Left cardiac atrium (tissue), 4 donors: ENCODE results near the gene ZPR1. TPM values are rescaled to one million over a fixed set of nuclear protein-coding genes. Genes with fewer than 3 reads are reported as not detected.

Source experiments
- ATAC-seq, 2 donors: fragments of 200-7000 bp; cut with Tn5 transposase; one replicate each; pipeline ENCODE4 v1.9.1; 2020; ENCODE audit warnings: mild to moderate bottlenecking in 2 of 2, moderate library complexity in 2 of 2
- DNase-seq: peaks from one replicate; pipeline ENCODE4 v3.0.0-alpha.2; 2020
- intact Hi-C, 2 donors: fragments of 100-400 bp; cut with DNase I; formaldehyde crosslinking; loops; one replicate each; pipeline versions ENCODE4 v1.14.1 to v1.15.1; 2022 to 2023
- total RNA-seq, 2 donors: library from RNA; stranded (reverse); fragmentation: NEBNext Ultra II Directional; extraction: Animal tissue kit (Norgen Biotek cat#: 25700); gene quantifications; one replicate each; pipeline ENCODE4 v1.2.1, GENCODE V29; 2021
- donor health status: DM: no; HTN: yes; CAD: no.
- donor health status: DM: no; HTN: yes; CAD: no; lungs with severe emphysema.
- donor health status: DM: yes; HTN: yes; CAD: no.
- donor health status: Dilated cardiomyopathy.

ZPR1 gene
- total RNA-seq, 2 donors from 2014 or later = 23.0 to 33.9 TPM

DNA sequence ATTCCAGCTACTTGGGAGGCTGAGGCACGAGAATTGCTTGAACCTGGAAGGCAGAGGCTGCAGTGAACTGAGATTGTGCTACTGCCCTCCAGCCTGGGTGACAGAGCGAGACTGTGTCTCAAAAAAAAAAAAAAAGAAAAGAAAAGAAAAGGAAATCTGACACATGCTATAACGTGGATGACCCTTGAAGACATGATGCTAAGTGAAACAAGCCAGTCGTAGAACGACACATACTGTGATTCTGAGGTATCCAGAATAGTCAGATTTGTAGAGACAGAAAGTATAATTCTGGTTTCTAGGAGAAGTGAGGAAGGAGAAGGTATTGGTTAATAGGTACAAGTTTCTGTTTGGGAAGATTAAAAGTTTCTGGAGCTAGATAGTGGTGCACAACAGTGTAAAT lies 10.5 kb upstream of the ZPR1 start:
- DNase-seq (no peak), ATAC-seq (no peak)
- intact Hi-C loops = no loop called here

DNA sequence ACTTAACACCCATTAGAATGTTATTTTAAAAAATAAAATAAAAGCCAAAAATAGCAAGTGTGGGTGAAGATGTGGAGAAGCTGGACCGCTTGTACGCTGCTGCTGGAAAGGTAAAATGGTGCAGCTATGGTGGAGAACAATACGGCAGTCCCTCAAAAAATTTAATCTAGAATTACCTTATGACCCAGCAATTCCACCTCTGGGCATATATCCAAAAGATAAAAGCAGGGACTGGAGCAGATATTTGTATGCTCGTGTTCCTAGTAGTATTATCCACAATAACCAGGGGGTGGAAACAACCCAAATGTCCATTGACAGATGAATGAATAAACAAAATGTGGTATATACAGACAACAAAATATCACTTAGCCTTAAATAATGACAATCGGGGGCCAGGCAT lies 10.0 kb upstream of the ZPR1 start:
- ATAC-seq (no peak), DNase-seq (no peak)
- intact Hi-C loops = no loop called here

DNA sequence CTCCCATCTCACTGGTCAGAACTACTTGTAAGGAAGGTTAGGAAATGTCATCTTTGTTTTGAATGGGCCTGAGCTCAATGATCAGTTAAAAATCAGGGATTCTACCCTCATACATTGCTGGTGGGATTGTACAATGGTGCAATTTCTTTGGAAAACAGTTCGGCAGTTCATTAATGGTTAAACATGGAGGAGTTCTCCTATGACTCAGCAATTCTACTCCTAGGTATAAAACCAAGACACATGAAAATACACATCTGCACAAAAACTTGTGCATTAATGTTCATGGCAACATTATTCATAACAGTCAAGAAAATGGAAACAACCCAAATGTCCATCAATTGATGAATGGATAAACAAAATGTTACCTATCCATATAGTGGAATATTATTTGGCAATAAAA lies 8.7 kb upstream of the ZPR1 start:
- intact Hi-C loops = no loop called here
- DNase-seq (no peak), ATAC-seq (no peak)

DNA sequence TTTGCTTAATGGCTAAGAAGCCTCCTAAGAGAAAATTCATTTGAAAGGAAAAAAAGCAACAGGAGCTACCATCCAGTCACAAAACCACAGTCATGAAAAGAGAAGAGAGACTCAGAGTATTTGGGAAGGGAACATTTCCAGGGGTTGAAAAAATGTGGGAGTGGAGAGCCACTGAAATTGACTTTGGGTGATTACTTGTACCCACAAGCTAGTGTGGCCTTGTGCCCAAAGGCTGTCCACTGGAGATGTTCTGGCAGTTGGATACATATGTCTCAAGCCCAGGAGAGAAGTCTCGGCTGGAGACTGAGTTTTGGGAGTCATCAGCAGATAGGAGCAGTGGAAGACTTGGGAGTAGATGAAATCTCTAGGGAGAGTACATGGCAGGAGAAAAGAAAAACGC lies 7.0 kb upstream of the ZPR1 start:
- ATAC-seq = no peak
- no peak for DNase-seq
- intact Hi-C loops = loop anchor here (5.0 kb wide), 3 partner anchors 37 to 432 kb away; no protein-coding TSS in a partner anchor

DNA sequence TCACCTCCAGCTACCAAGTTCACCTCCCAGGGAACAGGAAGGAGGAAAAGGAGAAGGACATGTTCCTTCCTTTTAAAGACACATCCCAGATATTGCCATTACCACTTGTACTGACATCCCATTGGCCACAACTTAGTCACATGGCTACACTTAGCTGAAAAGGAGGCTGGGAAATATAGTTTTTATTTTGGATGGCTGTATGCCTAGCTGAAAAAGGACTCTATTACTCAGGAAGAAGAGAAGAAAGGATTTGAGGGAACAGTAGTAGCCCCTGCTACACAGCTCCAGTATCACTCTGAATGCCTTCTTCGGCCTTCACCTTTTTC lies 5.9 kb upstream of the ZPR1 start:
- no peak for DNase-seq
- ATAC-seq = no peak
- intact Hi-C loops = loop anchor here (5.0 kb wide), 3 partner anchors 39 to 434 kb away; no protein-coding TSS in a partner anchor

DNA sequence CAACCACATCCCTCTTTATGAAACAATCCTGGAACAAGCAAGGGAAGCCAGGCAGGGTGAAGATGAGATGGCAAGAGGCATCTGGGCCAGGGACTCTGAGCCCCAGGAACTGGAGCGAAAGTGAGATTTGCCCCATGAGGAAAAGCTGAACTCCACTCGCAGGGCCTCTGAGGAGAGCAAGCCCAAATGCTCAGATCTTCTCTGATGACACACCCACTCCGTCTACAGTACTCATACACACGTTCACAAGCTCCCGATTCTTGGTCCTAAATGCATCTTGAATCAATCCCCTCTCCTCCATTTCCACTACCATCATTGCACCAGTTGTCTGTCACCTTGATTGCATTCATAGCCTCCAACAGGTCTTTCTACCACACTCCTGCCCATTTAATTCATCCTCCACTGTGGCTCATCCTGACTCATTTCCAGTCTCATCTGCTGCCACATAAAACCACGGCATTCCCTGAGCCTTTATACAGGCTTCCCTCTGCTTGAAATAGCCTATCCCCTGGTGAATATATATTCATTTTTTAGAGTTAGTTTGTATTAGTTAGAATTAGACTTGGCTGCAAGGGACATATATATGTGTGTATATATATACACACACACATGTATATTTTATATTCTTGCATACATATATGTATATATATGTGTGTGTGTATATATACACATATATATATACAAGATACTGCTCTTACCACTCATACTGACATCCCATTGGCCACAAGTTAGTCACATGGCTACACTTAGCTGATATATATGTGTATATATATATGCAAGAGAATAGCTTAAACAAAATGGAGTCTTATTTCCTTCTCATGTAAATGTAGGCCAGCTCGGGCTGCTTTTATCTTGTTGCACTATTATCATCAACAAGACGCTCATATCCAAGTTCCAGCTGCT lies 5.3 kb upstream of the ZPR1 start:
- DNase-seq (no peak), ATAC-seq (no peak)
- intact Hi-C loops = loop anchor here (5.0 kb wide), 3 partner anchors 39 to 434 kb away; no protein-coding TSS in a partner anchor

DNA sequence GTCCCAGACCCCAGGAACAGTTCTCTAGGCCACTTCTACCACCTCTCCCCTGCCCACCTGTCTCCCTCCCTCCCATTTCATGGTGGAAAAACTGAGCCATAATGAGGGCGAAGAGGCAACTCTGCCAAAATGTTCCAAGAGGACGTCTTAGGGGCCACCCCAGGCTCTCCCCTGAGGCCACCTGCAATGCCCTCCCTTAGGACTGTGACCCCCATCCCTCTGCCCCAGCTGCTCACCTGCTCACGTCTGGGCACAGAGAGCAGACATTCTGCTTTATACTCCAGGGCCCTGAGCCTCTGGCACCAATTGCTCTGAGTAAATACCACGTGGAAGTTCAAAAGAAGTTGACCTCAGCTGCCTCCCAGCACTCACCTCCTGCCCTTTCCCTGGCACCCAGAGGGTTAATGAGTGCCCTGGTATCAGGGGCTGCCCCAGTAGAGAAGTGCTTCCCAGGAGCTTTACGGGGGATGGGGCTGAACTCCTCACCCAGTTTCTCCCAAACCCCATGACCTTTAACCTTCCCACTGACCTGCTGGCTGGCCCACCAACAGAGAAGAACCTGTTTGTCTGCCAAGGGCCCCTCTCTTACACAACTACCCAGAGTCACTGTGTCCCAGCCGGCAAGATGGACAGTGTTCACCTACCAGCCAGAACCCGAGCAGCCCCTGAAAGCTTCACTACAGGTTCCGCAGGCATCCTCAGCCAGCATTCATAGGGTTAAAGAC lies 4.5 kb upstream of the ZPR1 start:
- DNase-seq (no peak), ATAC-seq (no peak)
- intact Hi-C loops = loop anchor here (5.0 kb wide), 3 partner anchors 40 to 435 kb away; no protein-coding TSS in a partner anchor

DNA sequence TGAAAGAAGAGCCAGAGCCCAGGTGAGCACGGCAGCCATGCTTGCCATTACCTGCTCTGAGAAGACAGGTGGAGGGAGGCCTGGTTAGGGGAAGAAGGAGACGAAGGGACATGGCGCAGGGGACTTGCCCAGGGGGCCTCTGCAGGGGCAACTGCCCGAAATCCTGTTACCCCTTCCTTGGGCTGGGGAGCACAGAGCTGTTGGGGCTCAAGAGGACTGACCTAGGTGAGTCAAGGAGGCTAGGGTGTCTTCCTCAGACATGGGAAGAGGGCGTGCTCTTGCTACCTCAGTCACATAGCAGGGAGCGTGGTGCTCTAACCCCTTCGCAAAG lies 4.0 kb upstream of the ZPR1 start, which contains the start of gene APOA5:
Gene APOA5 (minus strand): TSS at position 67 of the 331 bp plus-strand sequence. CDS start 19 bp downstream, at position 48.
- intact Hi-C loops = loop anchor here (1.0 to 5.0 kb wide), 4 partner anchors 41 to 436 kb away; no protein-coding TSS in a partner anchor
- DNase-seq (no peak), ATAC-seq (no peak)

DNA sequence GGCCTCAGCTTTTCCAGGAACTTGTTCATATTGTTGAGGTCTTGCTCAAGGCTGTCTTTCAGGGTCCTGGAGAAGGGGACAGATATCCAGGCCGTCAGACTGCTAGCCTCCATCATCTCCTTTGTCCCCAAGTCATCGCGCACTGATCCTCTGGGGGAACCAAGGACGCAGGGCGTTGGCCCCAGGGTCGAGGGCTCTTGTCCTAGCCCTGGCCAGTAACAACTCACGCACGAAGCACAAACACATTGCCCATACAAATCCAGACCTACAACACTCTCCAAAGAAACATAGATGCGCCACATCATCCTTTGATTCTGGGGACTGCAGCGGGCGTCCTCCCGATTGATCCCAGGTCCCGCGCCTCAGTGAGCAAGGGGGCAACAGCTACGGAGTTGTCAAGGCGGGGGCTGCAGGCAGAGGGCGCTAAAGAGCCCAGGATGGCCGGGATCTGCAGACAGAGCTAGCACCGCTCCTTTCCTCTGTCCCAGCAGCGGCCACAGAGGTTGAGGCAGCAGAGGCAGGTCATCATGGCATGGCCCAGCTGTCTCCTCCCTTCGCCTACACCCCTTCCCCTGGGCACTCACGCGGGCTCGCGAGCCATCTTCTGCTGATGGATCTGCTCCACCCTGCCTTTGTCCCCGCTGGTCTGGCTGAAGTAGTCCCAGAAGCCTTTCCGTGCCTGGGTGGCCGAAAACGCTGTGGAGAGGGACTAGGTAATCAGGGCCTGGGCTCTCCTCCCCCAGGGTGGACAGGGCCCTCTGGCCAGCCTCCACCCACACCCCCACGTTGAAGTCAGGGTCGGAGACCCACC lies 3.4 kb upstream of the ZPR1 start:
- ATAC-seq (peak; percentile 70 to 73), DNase-seq (peak; percentile 82)
- intact Hi-C loops = loop anchor here (1.0 to 5.0 kb wide), 4 partner anchors 41 to 436 kb away; no protein-coding TSS in a partner anchor

DNA sequence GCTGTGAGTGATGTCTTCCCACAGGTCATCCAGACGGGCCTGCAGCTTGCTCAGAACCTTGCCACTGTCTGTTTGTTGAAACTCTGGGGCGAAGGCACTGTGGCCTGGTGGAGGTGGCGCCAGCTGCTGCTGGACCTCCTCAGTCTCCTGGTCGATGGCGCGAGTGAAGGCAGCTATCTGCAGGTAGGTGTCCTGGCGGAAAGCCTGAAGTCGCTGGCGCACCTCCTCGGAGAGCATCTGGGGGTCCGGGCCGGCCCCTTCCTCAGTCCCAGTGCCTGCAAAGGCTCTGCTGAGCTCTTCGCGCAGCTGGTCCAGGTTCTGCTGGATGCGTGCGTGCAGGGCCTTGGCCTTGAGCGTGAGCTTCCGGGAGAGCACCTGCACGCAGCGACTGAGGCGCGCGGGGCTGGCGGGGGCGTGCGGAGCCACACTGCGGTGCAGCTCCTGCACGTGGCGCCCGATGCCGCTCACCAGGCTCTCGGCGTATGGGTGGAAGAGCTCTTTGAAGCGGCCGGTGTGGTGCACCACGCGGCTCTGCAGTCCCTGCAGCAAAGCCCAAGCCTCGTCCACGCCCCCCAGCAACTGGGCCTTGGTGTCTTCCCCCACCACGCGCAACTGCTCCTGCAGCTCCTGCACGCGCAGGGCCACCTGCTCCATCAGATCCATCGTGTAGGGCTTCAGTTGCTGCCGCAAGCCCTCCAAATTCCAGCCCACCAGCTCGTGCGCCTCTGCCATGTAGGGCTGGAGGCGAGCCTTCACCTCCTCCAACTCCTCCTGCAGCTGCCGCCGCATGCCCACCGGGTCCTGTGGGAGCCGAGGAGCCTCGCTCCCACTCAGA lies 2.6 kb upstream of the ZPR1 start:
- no peak for DNase-seq
- intact Hi-C loops = loop anchor here (1.0 to 5.0 kb wide), 4 partner anchors 42 to 437 kb away; no protein-coding TSS in a partner anchor
- no peak for ATAC-seq

DNA sequence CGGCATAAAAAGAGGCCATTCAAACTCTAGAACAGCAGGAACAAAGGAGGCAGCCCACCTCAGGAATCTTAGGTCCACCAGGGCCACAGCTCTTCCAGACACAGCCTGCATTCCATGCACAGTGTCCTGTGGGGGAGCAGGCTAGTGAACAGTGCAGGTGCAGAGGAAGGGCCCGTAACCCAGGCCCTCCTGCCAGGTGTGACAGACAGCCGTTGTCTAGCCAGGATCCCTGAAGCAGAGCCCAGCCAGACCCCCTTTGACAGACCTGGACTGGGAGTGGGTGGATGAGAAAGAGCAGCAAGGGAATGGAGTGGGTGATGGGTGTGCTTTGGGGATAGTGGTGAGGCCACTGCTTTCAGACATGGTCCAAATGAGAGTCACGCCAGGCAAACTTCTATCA lies 1.2 kb upstream of the ZPR1 start:
- ATAC-seq (no peak), DNase-seq (no peak)
- intact Hi-C loops = loop anchor here in 1 of 2 donors (10.0 kb wide), 1 partner anchor 436 kb away; no protein-coding TSS in a partner anchor

DNA sequence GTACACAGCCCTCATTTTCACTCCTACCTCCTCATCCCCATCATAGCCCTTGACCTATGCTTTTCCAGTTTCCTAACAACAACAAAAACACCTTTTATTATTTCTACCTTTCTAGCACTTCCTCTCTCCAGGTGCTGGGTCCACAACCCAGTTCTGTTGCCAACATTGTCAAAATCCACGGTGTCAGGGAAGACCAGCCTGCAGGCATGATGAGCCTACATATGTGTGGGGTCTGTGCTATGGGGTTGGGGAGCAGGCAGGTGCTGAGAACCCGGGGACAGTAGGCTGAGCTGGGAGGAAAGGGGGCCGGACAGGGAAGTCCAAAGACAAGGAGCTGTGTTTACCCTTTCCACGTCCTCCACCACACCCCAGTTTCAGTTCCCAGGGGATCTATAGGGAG lies 711 bp upstream of the ZPR1 start:
- intact Hi-C loops = loop anchor here in 1 of 2 donors (10.0 kb wide), 1 partner anchor 436 kb away; no protein-coding TSS in a partner anchor
- ATAC-seq = no peak
- DNase-seq = no peak

DNA sequence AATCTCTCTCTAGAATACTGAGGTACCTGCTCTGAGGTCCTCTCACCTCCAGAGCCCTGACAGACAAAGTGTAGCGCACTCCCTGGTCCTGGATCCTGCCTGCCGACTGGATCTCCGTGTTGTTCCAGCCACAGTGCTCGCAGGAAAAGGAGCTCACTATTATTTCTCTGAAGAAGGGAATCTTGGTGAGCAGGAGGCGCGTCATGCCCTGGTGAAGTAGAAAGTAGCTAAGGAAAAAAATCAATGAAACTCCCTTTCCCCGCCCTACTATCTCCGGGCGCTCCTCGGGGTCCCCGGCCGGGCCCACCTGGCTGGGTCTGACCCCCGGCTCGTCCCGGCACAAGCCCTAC lies 412 bp downstream of the ZPR1 start:
- intact Hi-C loops = loop anchor here in 1 of 2 donors (10.0 kb wide), 1 partner anchor 437 kb away; no protein-coding TSS in a partner anchor
- ATAC-seq (peak in 1 of 2 donors; percentile 11), DNase-seq (no peak)

DNA sequence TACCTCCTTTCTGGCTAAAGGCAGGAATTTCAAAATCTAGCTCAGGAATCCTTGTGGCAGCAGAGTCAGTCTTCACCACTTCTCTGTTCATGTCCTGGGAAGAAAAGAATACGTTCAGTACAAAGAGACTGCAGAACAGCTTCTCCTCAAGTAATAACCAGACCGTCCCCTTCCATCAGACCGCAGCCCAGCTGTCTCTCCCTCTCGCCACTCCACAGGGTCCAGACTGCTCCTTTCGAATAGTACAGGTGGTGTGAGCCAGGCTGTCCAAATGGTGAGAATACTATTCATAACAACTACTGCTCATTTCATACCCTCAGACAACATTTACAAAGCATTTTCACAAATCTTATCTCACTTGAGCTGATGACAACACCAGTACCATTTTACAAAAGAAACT lies 857 bp downstream of the ZPR1 start:
- intact Hi-C loops = loop anchor here in 1 of 2 donors (10.0 kb wide), 1 partner anchor 438 kb away; no protein-coding TSS in a partner anchor
- no peak for DNase-seq
- ATAC-seq = no peak

DNA sequence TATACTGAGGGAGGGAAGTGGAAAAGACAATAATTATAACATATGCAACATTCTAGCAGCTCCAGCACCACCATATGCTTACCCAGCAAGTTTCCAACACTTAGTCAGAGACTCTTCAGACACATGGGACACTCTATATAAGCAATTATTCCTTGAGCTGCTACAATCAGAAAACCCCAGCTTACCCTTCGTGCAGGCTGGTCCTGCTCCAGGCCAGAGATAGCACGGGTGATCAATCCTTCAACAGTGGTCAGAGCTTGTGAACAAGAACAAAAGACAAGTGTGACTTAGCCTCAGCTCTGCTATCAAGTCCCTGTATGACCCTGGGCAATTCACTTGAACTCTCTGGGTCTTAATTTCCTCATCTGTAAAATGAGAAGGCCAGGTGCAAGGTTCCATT lies 1.5 kb downstream of the ZPR1 start:
- DNase-seq (no peak), ATAC-seq (no peak)
- intact Hi-C loops = loop anchor here in 1 of 2 donors (10.0 kb wide), 1 partner anchor 438 kb away; no protein-coding TSS in a partner anchor

DNA sequence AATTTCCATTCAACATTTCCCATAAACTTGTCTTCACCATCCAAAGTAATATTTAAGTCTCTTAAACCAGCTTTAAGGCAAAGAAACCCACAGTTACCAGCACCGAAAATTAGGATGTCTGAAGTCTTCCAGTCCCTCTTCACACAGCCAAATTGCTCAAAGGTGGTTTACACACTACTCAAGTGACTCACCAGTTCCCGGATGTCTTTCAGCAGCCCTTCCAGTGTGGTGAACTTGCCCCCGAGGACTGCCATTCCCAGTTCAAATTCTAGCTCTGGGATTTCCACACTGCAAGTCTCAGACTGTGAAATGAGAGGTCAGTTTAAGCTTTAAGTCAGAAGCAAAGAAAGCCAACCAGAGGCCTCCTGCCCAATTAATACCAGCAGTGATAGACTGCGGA lies 5.1 kb downstream of the ZPR1 start:
- intact Hi-C loops = loop anchor here in 1 of 2 donors (10.0 kb wide), 1 partner anchor 442 kb away; no protein-coding TSS in a partner anchor
- ATAC-seq (no peak), DNase-seq (no peak)

DNA sequence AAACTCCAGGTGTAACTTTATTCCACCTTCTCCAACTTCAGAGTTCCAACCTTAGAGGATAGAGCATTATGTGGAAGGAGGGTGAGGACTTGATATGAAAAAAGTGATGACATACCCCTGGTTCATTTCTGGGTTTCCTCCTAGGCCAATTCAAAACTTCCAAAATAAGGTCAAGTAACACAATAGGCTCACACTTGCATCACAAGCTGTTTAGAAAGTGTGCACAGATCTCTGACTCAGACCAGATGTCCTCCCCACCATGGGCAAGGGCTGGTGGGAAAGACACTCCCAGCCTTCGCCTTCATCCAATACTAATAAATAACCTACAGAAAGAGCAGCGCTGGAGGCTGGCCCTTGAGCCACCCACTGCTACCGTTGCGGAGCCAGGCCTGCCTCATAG lies 9.3 kb downstream of the ZPR1 start:
- ATAC-seq (no peak), DNase-seq (no peak)
- intact Hi-C loops = no loop called here

DNA sequence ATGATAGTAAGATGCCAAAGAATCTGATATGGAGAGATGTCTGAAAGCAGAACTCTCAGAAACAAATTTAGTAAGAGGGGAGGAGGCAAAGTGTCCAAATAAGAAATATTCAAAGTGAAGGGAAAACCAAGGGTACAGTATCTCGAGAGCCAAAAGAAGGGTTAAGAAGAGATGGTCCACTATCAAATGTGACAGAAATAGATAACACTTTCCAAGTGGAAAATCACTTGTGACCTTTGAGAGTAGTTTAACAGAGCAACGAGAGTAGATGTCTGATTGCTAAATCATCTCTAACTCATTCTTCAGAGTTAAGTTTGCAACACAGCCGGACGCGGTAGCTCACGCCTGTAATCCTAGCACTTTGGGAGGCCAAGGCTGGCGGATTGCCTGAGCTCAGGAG lies 10.8 kb downstream of the ZPR1 start:
- DNase-seq (no peak), ATAC-seq (no peak)
- intact Hi-C loops = no loop called here
